ENCODE measurements around the gene NUP98. TPM values are rescaled to one million over a fixed set of nuclear protein-coding genes. Genes with fewer than 3 reads are reported as not detected.

NUP98 gene
- polyA plus RNA-seq, 1 of the 3 experiments (the other 2 are of a cell fraction): 56.4 TPM

DNA sequence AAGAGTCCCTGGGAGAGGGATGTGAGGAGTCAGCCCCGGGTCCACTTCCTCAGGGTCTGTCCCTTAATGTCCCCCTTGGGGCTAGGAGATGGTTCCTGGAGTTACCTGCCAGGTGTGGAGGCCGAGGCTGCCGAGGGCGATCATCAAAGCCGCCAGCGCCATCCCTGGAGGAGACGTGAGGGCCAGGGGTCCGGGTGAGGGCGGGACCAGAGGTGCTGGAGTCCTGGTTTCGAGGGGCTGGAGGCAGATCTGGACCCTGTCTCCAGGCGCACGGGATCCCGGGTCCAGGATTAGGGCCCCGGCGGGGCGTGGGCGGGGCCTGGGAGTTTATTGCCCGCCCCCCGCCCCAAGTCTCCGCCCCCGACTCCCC is 155.7 kb downstream of the NUP98 start, which contains the start of gene ART5:
ART5 (minus strand) TSS at position 292 of the 370 bp plus-strand sequence; CDS start at position 162, 130 bp downstream.
- Histone ChIP-seq H3K9ac (peak within 1 kb of the TSS; percentile 53; the same call in 1 of the 2 replicates), H3K4me3 (ENCODE audit: low read depth in 2 of 2, low read length in 1 of 2) (peak within 1 kb of the TSS; percentile 57 to 65), H3K4me1 (ENCODE audit: control insufficient read depth in 1 of 2, insufficient read depth in 2 of 2, low read depth in 1 of 2, low read length in 1 of 2) (peaks cover 0 to 8% of the 10 kb centered on the region in 2 experiments; a peak in 1 of 4 replicates), H3F3A (replicated peaks; ENCODE audit: insufficient read depth) (no peaks in the 10 kb centered on the region), H3K79me2 (ENCODE audit: insufficient read depth) (no peaks in the 10 kb centered on the region), H2AFZ (ENCODE audit: low read depth) (peak within 1 kb of the TSS; percentile 81; the same call in 1 of the 2 replicates), H3K9me2 (no peaks in the 10 kb centered on the region), H3K9me3 (no peaks in the 10 kb centered on the region), H3K36me3 (replicated peaks in 1 of 2; ENCODE audit: control insufficient read depth in 1 of 2, insufficient read depth in 2 of 2, low read length in 1 of 2) (no peaks in the 10 kb centered on the region), H3K27ac (ENCODE audit: low read depth in 2 of 2, low read length in 1 of 2) (no peak within 1 kb of the TSS), H4K20me1 (ENCODE audit: insufficient read depth) (no peaks in the 10 kb centered on the region), H3K27me3 (ENCODE audit: insufficient read depth) (no peaks in the 10 kb centered on the region; the same call in 1 of the 2 replicates), H3K4me2 (peak within 1 kb of the TSS; percentile 90)
- TF ChIP-seq RCOR1 (IDR thresholded peaks at IDR 0.05; ENCODE audit: low read length): no peak
- TF ChIP-seq CHD2 (IDR thresholded peaks at IDR 0.05; ENCODE audit: low read length, partially characterized antibody): no peak
- no peak for TF ChIP-seq FOSL2 (IDR thresholded peaks at IDR 0.05; ENCODE audit: borderline replicate concordance, low read depth)
- TF ChIP-seq, protein P1, sequence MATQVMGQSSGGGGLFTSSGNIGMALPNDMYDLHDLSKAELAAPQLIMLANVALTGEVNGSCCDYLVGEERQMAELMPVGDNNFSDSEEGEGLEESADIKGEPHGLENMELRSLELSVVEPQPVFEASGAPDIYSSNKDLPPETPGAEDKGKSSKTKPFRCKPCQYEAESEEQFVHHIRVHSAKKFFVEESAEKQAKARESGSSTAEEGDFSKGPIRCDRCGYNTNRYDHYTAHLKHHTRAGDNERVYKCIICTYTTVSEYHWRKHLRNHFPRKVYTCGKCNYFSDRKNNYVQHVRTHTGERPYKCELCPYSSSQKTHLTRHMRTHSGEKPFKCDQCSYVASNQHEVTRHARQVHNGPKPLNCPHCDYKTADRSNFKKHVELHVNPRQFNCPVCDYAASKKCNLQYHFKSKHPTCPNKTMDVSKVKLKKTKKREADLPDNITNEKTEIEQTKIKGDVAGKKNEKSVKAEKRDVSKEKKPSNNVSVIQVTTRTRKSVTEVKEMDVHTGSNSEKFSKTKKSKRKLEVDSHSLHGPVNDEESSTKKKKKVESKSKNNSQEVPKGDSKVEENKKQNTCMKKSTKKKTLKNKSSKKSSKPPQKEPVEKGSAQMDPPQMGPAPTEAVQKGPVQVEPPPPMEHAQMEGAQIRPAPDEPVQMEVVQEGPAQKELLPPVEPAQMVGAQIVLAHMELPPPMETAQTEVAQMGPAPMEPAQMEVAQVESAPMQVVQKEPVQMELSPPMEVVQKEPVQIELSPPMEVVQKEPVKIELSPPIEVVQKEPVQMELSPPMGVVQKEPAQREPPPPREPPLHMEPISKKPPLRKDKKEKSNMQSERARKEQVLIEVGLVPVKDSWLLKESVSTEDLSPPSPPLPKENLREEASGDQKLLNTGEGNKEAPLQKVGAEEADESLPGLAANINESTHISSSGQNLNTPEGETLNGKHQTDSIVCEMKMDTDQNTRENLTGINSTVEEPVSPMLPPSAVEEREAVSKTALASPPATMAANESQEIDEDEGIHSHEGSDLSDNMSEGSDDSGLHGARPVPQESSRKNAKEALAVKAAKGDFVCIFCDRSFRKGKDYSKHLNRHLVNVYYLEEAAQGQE (IDR thresholded peaks at IDR 0.05; ENCODE audit: low read depth, low read length): no peak
- TF ChIP-seq, protein P2, sequence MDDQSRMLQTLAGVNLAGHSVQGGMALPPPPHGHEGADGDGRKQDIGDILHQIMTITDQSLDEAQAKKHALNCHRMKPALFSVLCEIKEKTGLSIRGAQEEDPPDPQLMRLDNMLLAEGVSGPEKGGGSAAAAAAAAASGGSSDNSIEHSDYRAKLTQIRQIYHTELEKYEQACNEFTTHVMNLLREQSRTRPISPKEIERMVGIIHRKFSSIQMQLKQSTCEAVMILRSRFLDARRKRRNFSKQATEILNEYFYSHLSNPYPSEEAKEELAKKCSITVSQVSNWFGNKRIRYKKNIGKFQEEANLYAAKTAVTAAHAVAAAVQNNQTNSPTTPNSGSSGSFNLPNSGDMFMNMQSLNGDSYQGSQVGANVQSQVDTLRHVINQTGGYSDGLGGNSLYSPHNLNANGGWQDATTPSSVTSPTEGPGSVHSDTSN (IDR thresholded peaks at IDR 0.05): no peak
- TF ChIP-seq, protein P3, sequence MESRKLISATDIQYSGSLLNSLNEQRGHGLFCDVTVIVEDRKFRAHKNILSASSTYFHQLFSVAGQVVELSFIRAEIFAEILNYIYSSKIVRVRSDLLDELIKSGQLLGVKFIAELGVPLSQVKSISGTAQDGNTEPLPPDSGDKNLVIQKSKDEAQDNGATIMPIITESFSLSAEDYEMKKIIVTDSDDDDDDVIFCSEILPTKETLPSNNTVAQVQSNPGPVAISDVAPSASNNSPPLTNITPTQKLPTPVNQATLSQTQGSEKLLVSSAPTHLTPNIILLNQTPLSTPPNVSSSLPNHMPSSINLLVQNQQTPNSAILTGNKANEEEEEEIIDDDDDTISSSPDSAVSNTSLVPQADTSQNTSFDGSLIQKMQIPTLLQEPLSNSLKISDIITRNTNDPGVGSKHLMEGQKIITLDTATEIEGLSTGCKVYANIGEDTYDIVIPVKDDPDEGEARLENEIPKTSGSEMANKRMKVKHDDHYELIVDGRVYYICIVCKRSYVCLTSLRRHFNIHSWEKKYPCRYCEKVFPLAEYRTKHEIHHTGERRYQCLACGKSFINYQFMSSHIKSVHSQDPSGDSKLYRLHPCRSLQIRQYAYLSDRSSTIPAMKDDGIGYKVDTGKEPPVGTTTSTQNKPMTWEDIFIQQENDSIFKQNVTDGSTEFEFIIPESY (IDR thresholded peaks at IDR 0.05; ENCODE audit: borderline replicate concordance, low read depth): no peak
- WGBS (ENCODE audit: low lambda C conversion rate): 14% methylated on average over 1 of the region's 21 CpGs
- POLR2A ChIA-PET: no interaction called here
- CTCF ChIA-PET: no interaction called here
- DNase-seq: no peak

DNA sequence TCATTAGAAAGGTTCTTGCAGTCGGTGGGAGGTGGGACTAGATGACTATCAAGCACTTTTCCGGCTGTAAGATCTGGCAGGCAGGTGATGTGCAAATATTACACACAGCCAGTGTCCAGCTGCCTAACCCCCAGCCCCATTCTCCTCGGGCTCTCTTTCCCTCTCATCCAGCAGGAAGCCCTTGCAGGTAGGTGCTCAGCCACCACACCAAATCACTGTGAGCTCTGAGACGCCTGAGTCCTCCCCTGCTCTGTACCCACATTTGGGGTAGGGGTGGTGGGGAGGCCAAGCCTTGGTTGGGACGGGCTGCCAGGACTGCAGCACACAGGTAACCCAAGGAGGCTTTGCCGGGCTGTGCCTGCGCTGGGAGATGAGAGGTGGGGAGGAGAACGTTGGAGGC is 156.2 kb downstream of the NUP98 start:
- WGBS (ENCODE audit: low lambda C conversion rate): 50% methylated on average over 8 of the region's 8 CpGs
- CTCF ChIA-PET: no interaction called here
- TF ChIP-seq, protein P3 (IDR thresholded peaks at IDR 0.05; ENCODE audit: borderline replicate concordance, low read depth): no peak
- no peak for TF ChIP-seq EP300 (IDR thresholded peaks at IDR 0.05; ENCODE audit: borderline replicate concordance in 1 of 2, low read depth in 1 of 2, low read length in 1 of 2)
- no peak for TF ChIP-seq USF1 (IDR thresholded peaks at IDR 0.05; ENCODE audit: borderline replicate concordance, low read depth)
- TF ChIP-seq SMC3 (IDR thresholded peaks at IDR 0.05; ENCODE audit: low read depth, low read length): no peak
- TF ChIP-seq NRF1 (IDR thresholded peaks at IDR 0.05; ENCODE audit: low read depth, low read length): no peak
- TF ChIP-seq TCF12 (IDR thresholded peaks at IDR 0.05): no peak
- TF ChIP-seq EZH2phosphoT487 (IDR thresholded peaks at IDR 0.05; ENCODE audit: borderline replicate concordance, low read depth): no peak
- TF ChIP-seq USF2 (IDR thresholded peaks at IDR 0.05; ENCODE audit: borderline replicate concordance, low read depth, low read length): no peak

More for the DNA sequence above, 156.2 kb downstream of the NUP98 start:
- H3F3A ChIP-seq (replicated peaks; ENCODE audit: insufficient read depth): no peaks in the 10 kb centered on the region
- H3K4me2 ChIP-seq: no peak overlapping the region
- H3K27me3 ChIP-seq (ENCODE audit: insufficient read depth): no peaks in the 10 kb centered on the region; the same call in 1 of the 2 replicates
- H3K4me3 ChIP-seq (ENCODE audit: low read depth in 2 of 2, low read length in 1 of 2): no peak overlapping the region; a peak in 1 of 4 replicates
- no peaks in the 10 kb centered on the region for H3K36me3 ChIP-seq (replicated peaks in 1 of 2; ENCODE audit: control insufficient read depth in 1 of 2, insufficient read depth in 2 of 2, low read length in 1 of 2)
- H3K27ac ChIP-seq (ENCODE audit: low read depth in 2 of 2, low read length in 1 of 2): no peak overlapping the region
- H3K9me3 ChIP-seq: no peaks in the 10 kb centered on the region
- no peak overlapping the region for H2AFZ ChIP-seq (ENCODE audit: low read depth)
- H4K20me1 ChIP-seq (ENCODE audit: insufficient read depth): no peaks in the 10 kb centered on the region
- POLR2A ChIA-PET: no interaction called here
- no peak for DNase-seq
- H3K4me1 ChIP-seq (ENCODE audit: control insufficient read depth in 1 of 2, insufficient read depth in 2 of 2, low read depth in 1 of 2, low read length in 1 of 2): peaks cover 0 to 8% of the 10 kb centered on the region in 2 experiments; a peak in 1 of 4 replicates
- no peak overlapping the region for H3K9ac ChIP-seq
- no peaks in the 10 kb centered on the region for H3K79me2 ChIP-seq (ENCODE audit: insufficient read depth)
- H3K9me2 ChIP-seq: no peaks in the 10 kb centered on the region

Data from SK-N-SH (cell line).